Liver (tissue), 9 donors: ENCODE data around the gene ACE2. TPM values are rescaled to one million over a fixed set of nuclear protein-coding genes. Genes with fewer than 3 reads are reported as not detected.

Experiments
- DNase-seq: peaks from one replicate; pipeline ENCODE4 v3.0.0-alpha.2; 2017; ENCODE audit warnings: low spot score
- H3K27ac ChIP-seq, 2 donors: one replicate each; pipeline ENCODE4 v1.7.0; 2013; ENCODE audit warnings: inconsistent platforms in 2 of 2, low read length in 2 of 2, control low read depth in 1 of 2, low read depth in 1 of 2, mild to moderate bottlenecking in 1 of 2
- H3K27me3 ChIP-seq, 4 donors: one replicate each; pipeline versions ENCODE4 v1.6.1 to v1.7.0; 2013; ENCODE audit warnings: low read length in 3 of 4, inconsistent platforms in 1 of 4, mild to moderate bottlenecking in 1 of 4, moderate library complexity in 1 of 4; ENCODE audit not compliant: control insufficient read depth in 4 of 4, insufficient read depth in 4 of 4
- H3K36me3 ChIP-seq, 4 donors: one replicate each; pipeline versions ENCODE4 v1.6.1 to v1.7.0; 2013; ENCODE audit warnings: low read length in 3 of 4, mild to moderate bottlenecking in 3 of 4, low read depth in 1 of 4, moderate library complexity in 1 of 4; ENCODE audit not compliant: control insufficient read depth in 4 of 4, insufficient read depth in 3 of 4
- H3K4me1 ChIP-seq, 4 donors: one replicate each; pipeline versions ENCODE4 v1.6.1 to v1.7.0; 2013; ENCODE audit warnings: low read length in 3 of 4, mild to moderate bottlenecking in 3 of 4, moderate library complexity in 1 of 4; ENCODE audit not compliant: control insufficient read depth in 4 of 4, insufficient read depth in 4 of 4
- H3K4me3 ChIP-seq, 3 donors: one replicate each; pipeline versions ENCODE4 v1.6.1 to v1.7.0; 2013; ENCODE audit warnings: low read length in 3 of 3, control low read depth in 1 of 3, low read depth in 1 of 3, mild to moderate bottlenecking in 1 of 3
- H3K9ac ChIP-seq, 2 donors: one replicate each; pipeline ENCODE4 v1.7.0; 2013; ENCODE audit warnings: low read length in 2 of 2, mild to moderate bottlenecking in 2 of 2, moderate library complexity in 2 of 2, control low read depth in 1 of 2, low read depth in 1 of 2
- H3K9me3 ChIP-seq, 4 donors: one replicate each; pipeline versions ENCODE4 v1.6.1 to v1.7.0; 2013; ENCODE audit warnings: low read length in 3 of 4; ENCODE audit not compliant: control insufficient read depth in 4 of 4
- EGR1 ChIP-seq, 2 donors: IDR thresholded peaks; 2 replicates each; pipeline ENCODE4 v1.6.1; 2016 to 2018; ENCODE audit warnings: antibody characterized with exemption in 2 of 2, low read depth in 2 of 2
- FOXA1 ChIP-seq: IDR thresholded peaks from 2 replicates; pipeline ENCODE4 v1.6.1; 2016; ENCODE audit warnings: antibody characterized with exemption
- FOXA2 ChIP-seq: IDR thresholded peaks from 2 replicates; pipeline ENCODE4 v1.6.1; 2016; ENCODE audit warnings: antibody characterized with exemption
- GABPA ChIP-seq, 2 donors: IDR thresholded peaks in 1 of 2; conservative IDR thresholded peaks in 1 of 2; 2 replicates each; pipeline ENCODE4 v1.6.1; 2016; ENCODE audit warnings: antibody characterized with exemption in 2 of 2, mild to moderate bottlenecking in 1 of 2, moderate library complexity in 1 of 2
- HNF4A ChIP-seq, 2 donors: conservative IDR thresholded peaks; 2 replicates each; pipeline ENCODE4 v1.6.1; 2016; ENCODE audit warnings: antibody characterized with exemption in 2 of 2, mild to moderate bottlenecking in 2 of 2
- HNF4G ChIP-seq: IDR thresholded peaks from 2 replicates; pipeline ENCODE4 v1.6.1; 2016; ENCODE audit warnings: antibody characterized with exemption
- JUND ChIP-seq, 2 donors: IDR thresholded peaks; 2 replicates each; pipeline ENCODE4 v1.6.1; 2016; ENCODE audit warnings: antibody characterized with exemption in 2 of 2
- NR2F2 ChIP-seq: IDR thresholded peaks from 2 replicates; pipeline ENCODE4 v1.6.1; 2016; ENCODE audit warnings: antibody characterized with exemption
- RAD21 ChIP-seq, 2 donors: IDR thresholded peaks; 2 replicates each; pipeline ENCODE4 v1.6.1; 2016; ENCODE audit warnings: antibody characterized with exemption in 2 of 2, mild to moderate bottlenecking in 2 of 2
- RXRA ChIP-seq, 2 donors: IDR thresholded peaks; 2 replicates each; pipeline ENCODE4 v1.6.1; 2017 to 2018; ENCODE audit warnings: antibody characterized with exemption in 2 of 2, mild to moderate bottlenecking in 1 of 2
- SP1 ChIP-seq: IDR thresholded peaks from 2 replicates; pipeline ENCODE4 v1.6.1; 2018; ENCODE audit warnings: antibody characterized with exemption, mild to moderate bottlenecking
- TAF1 ChIP-seq: conservative IDR thresholded peaks from 2 replicates; pipeline ENCODE4 v1.6.1; 2016; ENCODE audit warnings: antibody characterized with exemption, mild to moderate bottlenecking
- YY1 ChIP-seq: IDR thresholded peaks from 2 replicates; pipeline ENCODE4 v1.6.1; 2016; ENCODE audit warnings: antibody characterized with exemption, mild to moderate bottlenecking
- WGBS: extraction: QIAGEN DNeasy Blood & Tissue Kit; methylation state at CpG from one replicate; pipeline ENCODE4 v1.1.7; 2013; 5-methylcytosine and 5-hydroxymethylcytosine counted together
- polyA plus RNA-seq, 2 donors: library from polyadenylated mRNA; stranded (reverse) in 1 of 2; unstranded in 1 of 2; fragments of 200-250 nt in 1 of 2; fragments of >200 nt in 1 of 2; fragmentation: Nextera tagmentation in 1 of 2; extraction: Ambion mirVana in 1 of 2; gene quantifications; one replicate each; pipeline versions ENCODE4 v1.2.1 to v1.2.3, GENCODE V29; 2013 to 2015
- total RNA-seq, 2 donors: library from RNA; depleted of rRNA; stranded (reverse); fragments of >200 nt; gene quantifications; one replicate each; pipeline ENCODE4 v1.2.3, GENCODE V29; 2014
- TF ChIP-seq, protein P1 (sequence below): IDR thresholded peaks from 2 replicates; pipeline ENCODE4 v1.6.1; 2016; ENCODE audit warnings: antibody characterized with exemption
- TF ChIP-seq, protein P2 (sequence below): fragments of 150-350 bp; IDR thresholded peaks from 2 replicates; pipeline ENCODE4 v1.5.1; 2017; ENCODE audit warnings: improper control_type of control experiment, low read depth, low read length; ENCODE audit not compliant: missing input control
- TF ChIP-seq, protein P3 (sequence below): IDR thresholded peaks from 2 replicates; pipeline ENCODE4 v1.6.1; 2016; ENCODE audit warnings: antibody characterized with exemption
- TF ChIP-seq, protein P4 (sequence below): IDR thresholded peaks from 2 replicates; pipeline ENCODE4 v1.6.1; 2016; ENCODE audit warnings: antibody characterized with exemption
- donor health status: healthy.
- donor health status: healthy.
- donor health status: healthy.
- donor health status: healthy.
- donor health status: healthy.

The ACE2 gene
- total and polyA plus RNA-seq, 4 donors: 0.33 to 4.1 (median 0.56) TPM

DNA sequence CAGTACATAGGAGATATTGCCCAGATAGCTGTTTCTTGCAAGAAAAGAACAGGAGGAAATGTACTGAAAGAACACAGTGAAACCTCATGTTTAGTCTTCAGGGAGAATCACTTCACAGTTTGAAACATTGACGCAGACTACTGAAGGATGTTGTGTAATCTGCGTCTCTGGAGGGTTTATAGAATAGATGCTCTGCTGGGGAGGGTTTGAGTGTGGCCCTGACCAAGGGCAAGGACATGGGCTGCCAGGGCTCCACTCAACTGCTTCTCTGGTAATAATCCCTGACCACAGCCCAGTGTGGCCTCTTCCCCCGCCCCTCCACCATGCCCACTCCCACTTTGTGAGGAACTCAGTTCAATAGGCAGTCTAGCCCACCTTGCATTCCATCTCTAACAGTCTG lies 15.8 kb upstream of the ACE2 start (continued):
- TF ChIP-seq RXRA (IDR thresholded peaks at IDR 0.05) (no peak), HNF4A (conservative IDR thresholded peaks at IDR 0.05) (no peak), TAF1 (no peak)

DNA sequence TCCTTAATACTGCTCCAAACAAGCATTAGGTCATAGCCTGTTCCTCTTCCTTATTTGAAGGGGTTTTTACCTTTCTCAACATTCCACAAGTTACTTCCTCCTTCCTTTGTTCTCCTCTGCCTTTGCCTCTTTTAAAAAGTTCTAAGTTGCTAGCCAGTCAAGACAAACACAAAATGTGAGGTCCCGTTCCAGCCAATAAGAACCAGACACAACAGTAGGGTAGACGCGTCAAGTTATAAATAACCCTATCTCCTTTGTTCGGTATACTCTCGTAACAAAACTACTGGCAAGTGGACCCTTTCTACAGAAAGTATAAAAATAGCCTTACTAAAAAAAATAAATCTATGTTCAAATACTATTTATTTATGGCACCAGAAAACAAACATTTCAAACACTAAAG lies 6.3 kb upstream of the ACE2 start:
- DNase-seq: no peak
- Histone ChIP-seq H3K9me3 (no peaks in the 10 kb centered on the region), H3K36me3 (no peaks in the 10 kb centered on the region), H3K9ac (no peak overlapping the region), H3K4me3 (no peak overlapping the region), H3K27me3 (peaks cover 0 to 2% (median 0%) of the 10 kb centered on the region in 4 donors), H3K27ac (no peak overlapping the region), H3K4me1 (no peaks in the 10 kb centered on the region)
- TF ChIP-seq HNF4G (no peak), FOXA2 (no peak), JUND (IDR thresholded peaks at IDR 0.05) (no peak), FOXA1 (no peak), GABPA (IDR thresholded peaks at IDR 0.05 in 1 of 2, conservative IDR thresholded peaks at IDR 0.05 in 1 of 2) (no peak)
- TF ChIP-seq, protein P1, sequence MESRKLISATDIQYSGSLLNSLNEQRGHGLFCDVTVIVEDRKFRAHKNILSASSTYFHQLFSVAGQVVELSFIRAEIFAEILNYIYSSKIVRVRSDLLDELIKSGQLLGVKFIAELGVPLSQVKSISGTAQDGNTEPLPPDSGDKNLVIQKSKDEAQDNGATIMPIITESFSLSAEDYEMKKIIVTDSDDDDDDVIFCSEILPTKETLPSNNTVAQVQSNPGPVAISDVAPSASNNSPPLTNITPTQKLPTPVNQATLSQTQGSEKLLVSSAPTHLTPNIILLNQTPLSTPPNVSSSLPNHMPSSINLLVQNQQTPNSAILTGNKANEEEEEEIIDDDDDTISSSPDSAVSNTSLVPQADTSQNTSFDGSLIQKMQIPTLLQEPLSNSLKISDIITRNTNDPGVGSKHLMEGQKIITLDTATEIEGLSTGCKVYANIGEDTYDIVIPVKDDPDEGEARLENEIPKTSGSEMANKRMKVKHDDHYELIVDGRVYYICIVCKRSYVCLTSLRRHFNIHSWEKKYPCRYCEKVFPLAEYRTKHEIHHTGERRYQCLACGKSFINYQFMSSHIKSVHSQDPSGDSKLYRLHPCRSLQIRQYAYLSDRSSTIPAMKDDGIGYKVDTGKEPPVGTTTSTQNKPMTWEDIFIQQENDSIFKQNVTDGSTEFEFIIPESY: no peak
- 60% methylated on average over 5 of the region's 5 CpGs for WGBS

DNA sequence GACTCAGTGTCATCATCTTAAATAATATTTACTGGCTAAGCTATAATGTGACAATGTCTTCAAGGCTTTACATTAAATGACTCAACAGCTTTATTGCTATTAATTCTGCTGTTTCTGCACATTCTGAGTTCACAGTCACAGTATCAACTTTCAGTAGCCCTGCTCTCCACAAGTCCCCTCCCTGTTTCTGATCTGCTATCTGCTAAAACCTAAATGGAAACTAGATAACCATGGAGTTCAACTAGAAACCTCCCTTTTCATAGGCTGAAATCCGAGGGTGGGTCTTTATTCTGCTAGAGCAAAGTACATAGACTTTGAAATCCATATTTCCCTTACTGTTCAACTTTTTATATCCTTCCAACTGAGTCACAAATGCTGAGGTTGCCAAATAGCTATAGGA lies 5.4 kb upstream of the ACE2 start:
- Histone ChIP-seq H3K27ac (no peak overlapping the region), H3K9ac (no peak overlapping the region), H3K4me3 (no peak overlapping the region), H3K4me1 (no peaks in the 10 kb centered on the region), H3K36me3 (no peaks in the 10 kb centered on the region), H3K27me3 (peaks cover 0 to 2% (median 0%) of the 10 kb centered on the region in 4 donors), H3K9me3 (no peaks in the 10 kb centered on the region)
- TF ChIP-seq SP1: no peak
- TF ChIP-seq YY1: no peak
- no peak for TF ChIP-seq RXRA (IDR thresholded peaks at IDR 0.05)
- TF ChIP-seq HNF4A (conservative IDR thresholded peaks at IDR 0.05): no peak
- no peak for TF ChIP-seq NR2F2
- TF ChIP-seq GABPA (IDR thresholded peaks at IDR 0.05 in 1 of 2, conservative IDR thresholded peaks at IDR 0.05 in 1 of 2): no peak
- TF ChIP-seq, protein P2, sequence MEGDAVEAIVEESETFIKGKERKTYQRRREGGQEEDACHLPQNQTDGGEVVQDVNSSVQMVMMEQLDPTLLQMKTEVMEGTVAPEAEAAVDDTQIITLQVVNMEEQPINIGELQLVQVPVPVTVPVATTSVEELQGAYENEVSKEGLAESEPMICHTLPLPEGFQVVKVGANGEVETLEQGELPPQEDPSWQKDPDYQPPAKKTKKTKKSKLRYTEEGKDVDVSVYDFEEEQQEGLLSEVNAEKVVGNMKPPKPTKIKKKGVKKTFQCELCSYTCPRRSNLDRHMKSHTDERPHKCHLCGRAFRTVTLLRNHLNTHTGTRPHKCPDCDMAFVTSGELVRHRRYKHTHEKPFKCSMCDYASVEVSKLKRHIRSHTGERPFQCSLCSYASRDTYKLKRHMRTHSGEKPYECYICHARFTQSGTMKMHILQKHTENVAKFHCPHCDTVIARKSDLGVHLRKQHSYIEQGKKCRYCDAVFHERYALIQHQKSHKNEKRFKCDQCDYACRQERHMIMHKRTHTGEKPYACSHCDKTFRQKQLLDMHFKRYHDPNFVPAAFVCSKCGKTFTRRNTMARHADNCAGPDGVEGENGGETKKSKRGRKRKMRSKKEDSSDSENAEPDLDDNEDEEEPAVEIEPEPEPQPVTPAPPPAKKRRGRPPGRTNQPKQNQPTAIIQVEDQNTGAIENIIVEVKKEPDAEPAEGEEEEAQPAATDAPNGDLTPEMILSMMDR: no peak
- TF ChIP-seq RAD21 (IDR thresholded peaks at IDR 0.05): no peak
- TF ChIP-seq, protein P3, sequence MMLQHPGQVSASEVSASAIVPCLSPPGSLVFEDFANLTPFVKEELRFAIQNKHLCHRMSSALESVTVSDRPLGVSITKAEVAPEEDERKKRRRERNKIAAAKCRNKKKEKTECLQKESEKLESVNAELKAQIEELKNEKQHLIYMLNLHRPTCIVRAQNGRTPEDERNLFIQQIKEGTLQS: no peak
- no peak for TF ChIP-seq FOXA1
- no peak for TF ChIP-seq EGR1 (IDR thresholded peaks at IDR 0.05; ENCODE audit: low read depth in 2 of 2)
- TF ChIP-seq, protein P1: no peak
- no peak for TF ChIP-seq JUND (IDR thresholded peaks at IDR 0.05)
- TF ChIP-seq, protein P4, sequence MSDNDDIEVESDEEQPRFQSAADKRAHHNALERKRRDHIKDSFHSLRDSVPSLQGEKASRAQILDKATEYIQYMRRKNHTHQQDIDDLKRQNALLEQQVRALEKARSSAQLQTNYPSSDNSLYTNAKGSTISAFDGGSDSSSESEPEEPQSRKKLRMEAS: no peak
- TF ChIP-seq TAF1: no peak
- no peak for TF ChIP-seq HNF4G
- TF ChIP-seq FOXA2: no peak
- 16% methylated on average over 1 of the region's 1 CpG for WGBS
- no peak for DNase-seq
